Ectodermal cell (in vitro differentiated cells): ENCODE data around the gene TOPBP1.
"Not testable (repeated sequence)": the region's sequence is repeated elsewhere in the genome, so short reads cannot be mapped to it uniquely, and the experiment has no call there.

Experiments used
- H3K27ac ChIP-seq: 2 replicates; pipeline ENCODE4 v1.7.0; 2013; ENCODE audit warnings: mild to moderate bottlenecking, low read depth, low read length; ENCODE audit not compliant: insufficient read depth, poor library complexity, severe bottlenecking
- H3K27me3 ChIP-seq: 2 replicates; pipeline ENCODE4 v1.7.0; 2013; ENCODE audit warnings: mild to moderate bottlenecking, low read length; ENCODE audit not compliant: insufficient read depth, control insufficient read depth, poor library complexity, severe bottlenecking
- H3K36me3 ChIP-seq: one replicate; pipeline ENCODE4 v1.7.0; 2013; ENCODE audit warnings: low read length; ENCODE audit not compliant: control insufficient read depth, insufficient read depth
- H3K4me1 ChIP-seq: one replicate; pipeline ENCODE4 v1.7.0; 2013; ENCODE audit warnings: low read length; ENCODE audit not compliant: control insufficient read depth, insufficient read depth
- H3K4me3 ChIP-seq: 2 replicates; pipeline ENCODE4 v1.7.0; 2013; ENCODE audit warnings: low read depth, low read length, control low read depth; ENCODE audit not compliant: insufficient read depth
- H3K9me3 ChIP-seq: 2 replicates; pipeline ENCODE4 v1.7.0; 2013; ENCODE audit warnings: mild to moderate bottlenecking, low read length, moderate library complexity; ENCODE audit not compliant: control insufficient read depth
- WGBS, 2 experiments: methylation state at CpG; one replicate each; pipeline ENCODE4 v1.1.7; 2013; ENCODE audit warnings: missing lambda C conversion rate in 2 of 2; 5-methylcytosine and 5-hydroxymethylcytosine counted together

Gene TOPBP1

GRCh38 chr3:133695560-133696171 lies 33.9 kb upstream of the TOPBP1 start:
- no peaks in the 10 kb centered on the region for H3K27me3 ChIP-seq

GRCh38 chr3:133694288-133695268 lies 32.8 kb upstream of the TOPBP1 start:
- H3K36me3 ChIP-seq: no peaks in the 10 kb centered on the region
- no peaks in the 10 kb centered on the region for H3K27me3 ChIP-seq
- 93 to 94% methylated on average over 9 of the region's 9 CpGs for WGBS, 2 experiments
- H3K4me3 ChIP-seq: no peak overlapping the region
- no peak overlapping the region for H3K27ac ChIP-seq
- H3K4me1 ChIP-seq: no peaks in the 10 kb centered on the region
- H3K9me3 ChIP-seq: no peaks in the 10 kb centered on the region

More at GRCh38 chr3:133695560-133696171, 33.9 kb upstream of the TOPBP1 start:
- Histone ChIP-seq H3K4me3 (no peak overlapping the region), H3K9me3 (no peaks in the 10 kb centered on the region), H3K4me1 (no peaks in the 10 kb centered on the region), H3K27ac (no peak overlapping the region), H3K36me3 (no peaks in the 10 kb centered on the region)
- WGBS, 2 experiments: 85 to 94% methylated on average over 2 to 3 of the region's 3 CpGs

- Histone ChIP-seq H3K9me3 (no peaks in the 10 kb centered on the region), H3K27me3 (no peaks in the 10 kb centered on the region), H3K4me1 (no peaks in the 10 kb centered on the region), H3K4me3 (no peak overlapping the region), H3K27ac (no peak overlapping the region), H3K36me3 (no peaks in the 10 kb centered on the region)
- WGBS, 2 experiments: 90 to 94% methylated on average over 8 of the region's 8 CpGs
These were observed 32.1 kb upstream of the TOPBP1 start for GRCh38 chr3:133693821-133694220.

- no peaks in the 10 kb centered on the region for H3K36me3 ChIP-seq
- no peaks in the 10 kb centered on the region for H3K9me3 ChIP-seq
- no peak overlapping the region for H3K4me3 ChIP-seq
- H3K4me1 ChIP-seq: no peaks in the 10 kb centered on the region
- H3K27me3 ChIP-seq: no peaks in the 10 kb centered on the region
- no peak overlapping the region for H3K27ac ChIP-seq
- WGBS, 2 experiments: 77 to 78% methylated on average over 4 of the region's 4 CpGs
These were observed 31.0 kb upstream of the TOPBP1 start for GRCh38 chr3:133692759-133693158.

- Histone ChIP-seq H3K4me3 (no peak overlapping the region), H3K36me3 (no peaks in the 10 kb centered on the region), H3K27ac (no peak overlapping the region), H3K27me3 (no peaks in the 10 kb centered on the region), H3K4me1 (no peaks in the 10 kb centered on the region), H3K9me3 (no peaks in the 10 kb centered on the region)
- WGBS, 2 experiments: 76% methylated on average over 6 of the region's 6 CpGs
These were observed 29.7 kb upstream of the TOPBP1 start for GRCh38 chr3:133691273-133692107.

GRCh38 chr3:133677993-133678392 lies 16.3 kb upstream of the TOPBP1 start:
- WGBS, 2 experiments: 90 to 96% methylated on average over 2 of the region's 2 CpGs
- H3K36me3 ChIP-seq, H3K4me1 ChIP-seq, H3K9me3 ChIP-seq, H3K27ac ChIP-seq, H3K4me3 ChIP-seq: not testable (repeated sequence)
- H3K27me3 ChIP-seq: peaks cover 40% of the 10 kb centered on the region

GRCh38 chr3:133676336-133677118 lies 14.8 kb upstream of the TOPBP1 start:
- 62 to 65% methylated on average over 11 of the region's 11 CpGs for WGBS, 2 experiments
- H3K27ac ChIP-seq: no peak overlapping the region
- no peaks in the 10 kb centered on the region for H3K4me1 ChIP-seq
- H3K4me3 ChIP-seq: no peak overlapping the region
- H3K9me3 ChIP-seq: no peaks in the 10 kb centered on the region
- peaks cover 50% of the 10 kb centered on the region for H3K27me3 ChIP-seq
- H3K36me3 ChIP-seq: no peaks in the 10 kb centered on the region

GRCh38 chr3:133675631-133676335 lies 14.0 kb upstream of the TOPBP1 start:
- H3K36me3 ChIP-seq: no peaks in the 10 kb centered on the region
- H3K27me3 ChIP-seq: peaks cover 53% of the 10 kb centered on the region
- H3K4me1 ChIP-seq: no peaks in the 10 kb centered on the region
- no peak overlapping the region for H3K27ac ChIP-seq
- WGBS, 2 experiments: 83 to 85% methylated on average over 5 to 6 of the region's 6 CpGs
- no peaks in the 10 kb centered on the region for H3K9me3 ChIP-seq
- no peak overlapping the region for H3K4me3 ChIP-seq

GRCh38 chr3:133674290-133674919 lies 12.7 kb upstream of the TOPBP1 start:
- Histone ChIP-seq H3K36me3 (no peaks in the 10 kb centered on the region), H3K4me3 (peak overlapping the region; percentile 15), H3K27ac (no peak overlapping the region), H3K4me1 (no peaks in the 10 kb centered on the region), H3K9me3 (no peaks in the 10 kb centered on the region), H3K27me3 (peaks cover 53% of the 10 kb centered on the region)
- 10% methylated on average over 47 of the region's 47 CpGs for WGBS, 2 experiments
